H1 (cell line): Measurements from ENCODE around the gene CDC25C. TPM values are rescaled to one million over a fixed set of nuclear protein-coding genes. Genes with fewer than 3 reads are reported as not detected.

Experiments used
- CTCF ChIA-PET: fragments of 300-600 bp; sonication (Branson Sonifier 250); formaldehyde crosslinking; loops from one replicate; lab custom pipeline; 2021; ENCODE audit not compliant: partially characterized antibody; lab: Charles Lee
- POLR2A ChIA-PET: fragments of 300-600 bp; sonication (Branson Sonifier 250); formaldehyde crosslinking; loops from one replicate; lab custom pipeline; 2021; ENCODE audit warnings: inconsistent platforms; ENCODE audit not compliant: partially characterized antibody; lab: Charles Lee
- DNase-seq, 2 experiments: peaks; one replicate each; pipeline versions ENCODE4 v3.0.0 to v3.0.0-alpha.2; 2010 to 2022; ENCODE audit warnings: low spot score in 2 of 2, low read depth in 1 of 2, mixed read lengths in 1 of 2
- FAIRE-seq: peaks from 2 replicates; lab custom pipeline; 2011; peaks lifted over from hg19 to GRCh38; lab: Jason Lieb, UNC
- H2AFZ ChIP-seq: 2 replicates; pipeline ENCODE4 v1.8.1; 2012; ENCODE audit warnings: low read length, inconsistent platforms
- H2AK5ac ChIP-seq: 2 replicates; pipeline ENCODE4 v1.6.1; 2013; ENCODE audit warnings: low read depth, low read length
- H2BK120ac ChIP-seq: replicated peaks from 2 replicates; pipeline ENCODE3; 2013; ENCODE audit warnings: low read depth, low read length, inconsistent platforms
- H2BK12ac ChIP-seq: 2 replicates; pipeline ENCODE4 v1.6.1; 2013; ENCODE audit warnings: low read depth, low read length
- H2BK15ac ChIP-seq: 2 replicates; pipeline ENCODE4 v1.6.1; 2013; ENCODE audit warnings: low read length
- H2BK20ac ChIP-seq: 2 replicates; pipeline ENCODE4 v1.6.1; 2013; ENCODE audit warnings: low read length
- H2BK5ac ChIP-seq: 2 replicates; pipeline ENCODE4 v1.6.1; 2013; ENCODE audit warnings: low read depth, low read length
- H3K14ac ChIP-seq: 2 replicates; pipeline ENCODE4 v1.6.1; 2013; ENCODE audit warnings: inconsistent platforms; ENCODE audit not compliant: insufficient read length
- H3K18ac ChIP-seq: 2 replicates; pipeline ENCODE4 v1.6.1; 2013; ENCODE audit warnings: low read length; ENCODE audit errors: extremely low read depth
- H3K23ac ChIP-seq: 2 replicates; pipeline ENCODE4 v1.6.1; 2013; ENCODE audit warnings: inconsistent platforms; ENCODE audit not compliant: insufficient read length
- H3K23me2 ChIP-seq: 2 replicates; pipeline ENCODE4 v1.6.1; 2013; ENCODE audit warnings: low read depth, low read length
- H3K27ac ChIP-seq: 2 replicates; pipeline ENCODE4 v1.6.1; 2011; ENCODE audit warnings: low read depth, low read length, inconsistent platforms
- H3K27me3 ChIP-seq, 4 experiments: replicated peaks in 1 of 4; 1 replicate in 1 of 4; 2 replicates in 3 of 4; pipeline versions ENCODE4 v1.6.1 to v1.8.1; 2011 to 2013; ENCODE audit warnings: low read length in 3 of 4, mild to moderate bottlenecking in 3 of 4, inconsistent platforms in 2 of 4, mixed read lengths in 2 of 4, moderate library complexity in 1 of 4; ENCODE audit not compliant: control insufficient read depth in 3 of 4, insufficient read depth in 3 of 4; ENCODE audit errors: extremely low read depth in 1 of 4
- H3K36me3 ChIP-seq, 4 experiments: 2 replicates each; pipeline versions ENCODE4 v1.6.1 to v1.8.1; 2011 to 2013; ENCODE audit warnings: mild to moderate bottlenecking in 4 of 4, low read length in 3 of 4, moderate library complexity in 2 of 4, control low read depth in 1 of 4, inconsistent platforms in 1 of 4; ENCODE audit not compliant: insufficient read depth in 4 of 4, control insufficient read depth in 2 of 4
- H3K4ac ChIP-seq: replicated peaks from 2 replicates; pipeline ENCODE3; 2013; ENCODE audit warnings: low read length, low read depth, mixed read lengths, inconsistent platforms; ENCODE audit not compliant: insufficient read length
- H3K4me1 ChIP-seq, 4 experiments: replicated peaks in 1 of 4; 1 replicate in 1 of 4; 2 replicates in 3 of 4; pipeline versions ENCODE4 v1.6.1 to v1.8.1; 2011 to 2013; ENCODE audit warnings: low read length in 3 of 4, inconsistent platforms in 2 of 4, mixed read lengths in 1 of 4; ENCODE audit not compliant: insufficient read depth in 4 of 4, control insufficient read depth in 3 of 4
- H3K4me2 ChIP-seq, 2 experiments: 2 replicates each; pipeline versions ENCODE4 v1.6.1 to v1.8.1; 2011 to 2013; ENCODE audit warnings: low read depth in 2 of 2, low read length in 2 of 2, control low read depth in 1 of 2, inconsistent platforms in 1 of 2, mild to moderate bottlenecking in 1 of 2; ENCODE audit not compliant: insufficient read depth in 1 of 2
- H3K4me3 ChIP-seq, 4 experiments: fragments of 200-600, 300-600 bp in 1 of 4; sonication (generic), shearing (Covaris generic), sonication (Bioruptor Twin) in 1 of 4; 2 replicates each; pipeline versions ENCODE4 v1.5.1 to v1.8.1; 2011 to 2016; ENCODE audit warnings: low read length in 4 of 4, low read depth in 3 of 4, control low read depth in 2 of 4, inconsistent platforms in 2 of 4, mild to moderate bottlenecking in 2 of 4, mixed read lengths in 1 of 4, moderate library complexity in 1 of 4; ENCODE audit not compliant: insufficient read depth in 2 of 4; ENCODE audit errors: extremely low read depth in 1 of 4
- H3K56ac ChIP-seq: replicated peaks from 2 replicates; pipeline ENCODE3; 2013; ENCODE audit warnings: low read depth, mild to moderate bottlenecking, mixed read lengths, low read length, inconsistent platforms; ENCODE audit not compliant: insufficient read length
- H3K79me1 ChIP-seq: 2 replicates; pipeline ENCODE4 v1.6.1; 2013; ENCODE audit warnings: low read depth, low read length, control low read depth
- H3K79me2 ChIP-seq, 2 experiments: 2 replicates each; pipeline versions ENCODE4 v1.6.1 to v1.8.1; 2012 to 2013; ENCODE audit warnings: low read length in 2 of 2, mild to moderate bottlenecking in 2 of 2, inconsistent platforms in 1 of 2; ENCODE audit not compliant: insufficient read depth in 2 of 2, control insufficient read depth in 1 of 2
- H3K9ac ChIP-seq, 4 experiments: replicated peaks in 1 of 4; 1 replicate in 1 of 4; 2 replicates in 3 of 4; pipeline versions ENCODE4 v1.6.1 to v1.8.1; 2011 to 2013; ENCODE audit warnings: low read depth in 3 of 4, low read length in 3 of 4, control low read depth in 2 of 4, mild to moderate bottlenecking in 2 of 4, moderate library complexity in 2 of 4, inconsistent platforms in 1 of 4; ENCODE audit errors: extremely low read depth in 1 of 4
- H3K9me3 ChIP-seq, 2 experiments: 2 replicates each; pipeline versions ENCODE4 v1.6.1 to v1.8.1; 2012 to 2013; ENCODE audit warnings: mild to moderate bottlenecking in 2 of 2, moderate library complexity in 2 of 2, control low read depth in 1 of 2, inconsistent platforms in 1 of 2, low read depth in 1 of 2, low read length in 1 of 2, mixed read lengths in 1 of 2; ENCODE audit not compliant: insufficient read depth in 2 of 2
- H4K20me1 ChIP-seq, 2 experiments: replicated peaks in 1 of 2; 2 replicates each; pipeline versions ENCODE3 to v1.8.1; 2011 to 2013; ENCODE audit warnings: inconsistent platforms in 2 of 2, low read length in 2 of 2, mild to moderate bottlenecking in 1 of 2; ENCODE audit not compliant: insufficient read depth in 2 of 2, control insufficient read depth in 1 of 2
- H4K5ac ChIP-seq: 2 replicates; pipeline ENCODE4 v1.6.1; 2013; ENCODE audit warnings: low read length, low read depth, mixed read lengths, inconsistent platforms; ENCODE audit not compliant: insufficient read length
- H4K8ac ChIP-seq: 2 replicates; pipeline ENCODE4 v1.8.0; 2013; ENCODE audit warnings: mild to moderate bottlenecking, moderate library complexity, low read length, inconsistent platforms; ENCODE audit not compliant: insufficient read depth; ENCODE audit errors: extremely low read depth
- H4K91ac ChIP-seq: replicated peaks from 2 replicates; pipeline ENCODE3; 2013; ENCODE audit warnings: low read length, mixed read lengths, inconsistent platforms; ENCODE audit not compliant: insufficient read length
- HDAC6 ChIP-seq: IDR thresholded peaks from one replicate; pipeline ENCODE4 v1.7.1; 2012; ENCODE audit warnings: low read depth, mild to moderate bottlenecking, inconsistent platforms, low read length, moderate library complexity
- SAP30 ChIP-seq: fragments of 300-600 bp; sonication (generic); IDR thresholded peaks from 2 replicates; pipeline ENCODE4 v1.7.1; 2012; ENCODE audit warnings: low read length, moderate library complexity, mild to moderate bottlenecking, inconsistent platforms; ENCODE audit not compliant: insufficient read depth, insufficient replicate concordance
- TEAD4 ChIP-seq: IDR thresholded peaks from 2 replicates; pipeline ENCODE4 v1.6.1; 2012; ENCODE audit warnings: low read depth, low read length, inconsistent platforms, mixed read lengths
- WGBS, 2 experiments: shearing (Covaris generic) in 1 of 2; methylation state at CpG; one replicate each; pipeline versions ENCODE4 v1.1.6 to v1.1.7; 2013 to 2015; ENCODE audit warnings: low lambda C conversion rate in 2 of 2, mixed read lengths in 2 of 2, inconsistent platforms in 1 of 2, low coverage in 1 of 2, missing lambda C conversion rate in 1 of 2; ENCODE audit not compliant: insufficient replicate concordance in 2 of 2, insufficient coverage in 1 of 2, insufficient read length in 1 of 2; ENCODE audit errors: extremely low coverage in 1 of 2, missing lambda C conversion rate in 1 of 2; 5-methylcytosine and 5-hydroxymethylcytosine counted together
- polyA plus RNA-seq, 7 experiments: library from polyadenylated mRNA; depleted of rRNA in 3 of 7; stranded (reverse) in 5 of 7; unstranded in 2 of 7; fragments of >200 nt in 5 of 7; fragments of 200-250 nt in 2 of 7; gene quantifications; 1 replicate in 5 of 7; 2 replicates in 1 of 7; 4 replicates in 1 of 7; pipeline versions ENCODE4 v1.2.1 to v1.2.3, GENCODE V29; 2011 to 2013; ENCODE audit warnings: missing spikeins in 2 of 7, mixed read lengths in 2 of 7
- total RNA-seq: library from RNA; stranded (reverse); fragmentation: NEBNext Ultra II Directional; extraction: Animal tissue kit (Norgen Biotek cat#: 25700); gene quantifications from 2 replicates; pipeline ENCODE4 v1.2.1, GENCODE V29; 2021

The CDC25C gene
- total and polyA plus RNA-seq, 2 of the 8 experiments (the other 6 are each of a cell fraction or from before 2014, with no cell fraction given) = 18.4 to 20.8 TPM

DNA sequence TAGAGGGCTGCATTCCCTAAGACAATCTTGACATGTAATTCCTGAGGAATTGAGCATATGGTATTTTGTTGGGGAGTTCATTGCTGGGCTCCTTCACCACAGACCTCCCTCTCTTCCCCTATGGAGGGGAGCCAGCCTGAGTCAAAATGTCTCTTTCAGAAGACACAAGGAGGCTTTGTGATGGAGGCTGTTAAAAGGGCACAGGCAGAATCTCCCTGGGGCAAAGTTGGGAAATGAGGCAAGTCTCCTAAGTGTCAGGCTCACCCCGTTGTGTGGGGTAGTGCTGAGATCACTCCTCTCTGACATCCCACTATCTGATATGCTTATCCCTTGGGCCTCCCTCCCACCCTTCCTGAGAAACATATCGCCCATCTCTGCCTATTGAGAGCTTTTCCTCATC lies 87.8 kb downstream of the CDC25C start:
- WGBS, 2 experiments = 79% methylated on average over 2 of the region's 2 CpGs; no CpG with 5 or more reads in 1 of the 2 experiments
- POLR2A ChIA-PET = interaction anchor here (0.6 to 1.3 kb wide), 2 partner anchors 31 to 73 kb away, joined by 3 to 6 read pairs; partner anchors contain the start of gene CDC23
- H3K4me1 ChIP-seq = peaks cover 0 to 6% (median 4%) of the 10 kb centered on the region in 4 experiments; a peak in 5 of 7 replicates

More for the DNA sequence above, 87.8 kb downstream of the CDC25C start:
- no peak overlapping the region for H2BK12ac ChIP-seq
- H3K4me2 ChIP-seq = no peak overlapping the region
- H3K18ac ChIP-seq = no peak overlapping the region
- H2BK20ac ChIP-seq = no peak overlapping the region
- H3K4ac ChIP-seq = no peak overlapping the region
- no peak for TF ChIP-seq TEAD4
- no peak for TF ChIP-seq SAP30
- no peak for TF ChIP-seq HDAC6
- H3K79me2 ChIP-seq = no peaks in the 10 kb centered on the region
- no peak overlapping the region for H4K5ac ChIP-seq
- H3K36me3 ChIP-seq = no peaks in the 10 kb centered on the region
- no peak overlapping the region for H3K4me3 ChIP-seq
- H2AK5ac ChIP-seq = no peak overlapping the region
- no peak overlapping the region for H3K23ac ChIP-seq
- H2AFZ ChIP-seq = no peak overlapping the region
- H3K14ac ChIP-seq = no peak overlapping the region
- H4K8ac ChIP-seq = no peak overlapping the region
- H3K9me3 ChIP-seq = no peaks in the 10 kb centered on the region
- peaks cover 5% of the 10 kb centered on the region for H3K23me2 ChIP-seq
- DNase-seq (no peak), FAIRE-seq (no peak)
- no peak overlapping the region for H2BK5ac ChIP-seq
- H4K91ac ChIP-seq = no peak overlapping the region
- H2BK15ac ChIP-seq = no peak overlapping the region
- CTCF ChIA-PET = interaction anchor here (0.7 to 2.9 kb wide), 7 partner anchors 14 to 108 kb away, joined by 3 to 9 read pairs (median 4); partner anchors contain the start of gene KDM3B
- H2BK120ac ChIP-seq = no peak overlapping the region
- no peak overlapping the region for H3K9ac ChIP-seq
- no peak overlapping the region for H3K27ac ChIP-seq
- peaks cover 9 to 26% (median 23%) of the 10 kb centered on the region in 4 experiments for H3K27me3 ChIP-seq
- no peaks in the 10 kb centered on the region for H3K79me1 ChIP-seq
- no peak overlapping the region for H3K56ac ChIP-seq
- no peaks in the 10 kb centered on the region for H4K20me1 ChIP-seq
